GM12865 (cell line): ENCODE results near the gene CTAG1A.
"Not testable (repeated sequence)": the region's sequence is repeated elsewhere in the genome, so short reads cannot be mapped to it uniquely, and the experiment has no call there.

ENCODE experiments used
- DNase-seq: peaks from one replicate; pipeline ENCODE4 v3.0.0; 2010; ENCODE audit warnings: low read depth
- H3K4me3 ChIP-seq: 2 replicates; pipeline ENCODE4 v1.5.1; 2011; ENCODE audit warnings: mild to moderate bottlenecking, low read depth, low read length, control low read depth
- TF ChIP-seq, protein P1 (sequence below): IDR thresholded peaks from 2 replicates; pipeline ENCODE4 v1.5.1; 2011; ENCODE audit warnings: low read length, control low read depth, low read depth, inconsistent platforms; ENCODE audit not compliant: insufficient read depth; ENCODE audit errors: missing control alignments

The CTAG1A gene

DNA sequence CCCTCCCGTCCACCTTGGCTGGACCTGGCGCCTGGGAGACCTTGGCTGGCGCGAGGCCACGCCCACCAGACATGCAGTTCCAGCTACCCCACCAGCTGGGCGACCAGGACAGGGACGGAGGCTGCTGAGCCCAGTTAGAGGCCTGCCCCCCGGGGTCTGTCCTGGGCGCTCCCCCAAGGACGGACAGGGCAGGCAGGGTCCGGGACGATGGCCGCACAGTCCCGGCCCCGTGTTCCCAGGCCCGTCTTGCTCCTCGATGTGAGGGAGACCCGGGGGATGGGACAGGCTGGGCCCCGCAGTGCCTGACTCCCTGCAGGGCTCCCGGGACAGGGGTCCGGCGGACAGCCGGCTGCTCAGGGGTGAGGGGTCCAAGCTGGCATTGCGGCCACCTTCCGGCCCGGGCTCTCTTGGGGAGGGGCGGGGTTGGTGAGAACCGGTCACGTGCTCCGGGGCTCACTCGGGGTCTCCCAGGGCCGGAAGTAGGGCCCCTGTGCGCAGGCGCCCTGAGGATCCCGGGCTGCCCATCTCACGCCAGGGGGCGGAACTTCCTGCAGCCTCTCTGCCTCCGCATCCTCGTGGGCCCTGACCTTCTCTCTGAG, at the start of gene CTAG1A:
Gene CTAG1A, plus strand, starts transcription at position 549 of the 599 bp plus-strand sequence. CDS start 74 bp downstream, outside the sequence.
- H3K4me3 ChIP-seq, result not testable (repeated sequence)

DNA sequence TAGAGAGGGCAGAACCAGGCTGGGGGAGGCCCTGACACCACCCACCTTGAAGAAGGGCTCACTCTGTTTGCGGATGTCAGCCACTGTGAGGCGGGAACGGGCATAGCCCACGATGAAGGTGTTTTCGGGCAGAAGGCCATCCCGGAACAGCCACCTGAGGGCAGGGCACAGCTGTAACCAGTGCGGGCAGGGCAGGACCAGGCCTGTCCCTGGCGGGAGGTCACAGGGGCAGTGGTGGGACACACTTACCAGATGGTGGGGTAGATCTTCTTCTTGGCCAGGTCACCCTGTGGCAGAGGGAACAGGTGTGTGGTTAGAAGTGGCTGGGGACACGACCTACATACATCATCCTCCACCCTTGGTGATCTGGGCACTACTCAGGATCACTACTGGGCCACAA, 49.0 kb upstream of the CTAG1A start:
- no peak for DNase-seq
- TF ChIP-seq, protein P1, sequence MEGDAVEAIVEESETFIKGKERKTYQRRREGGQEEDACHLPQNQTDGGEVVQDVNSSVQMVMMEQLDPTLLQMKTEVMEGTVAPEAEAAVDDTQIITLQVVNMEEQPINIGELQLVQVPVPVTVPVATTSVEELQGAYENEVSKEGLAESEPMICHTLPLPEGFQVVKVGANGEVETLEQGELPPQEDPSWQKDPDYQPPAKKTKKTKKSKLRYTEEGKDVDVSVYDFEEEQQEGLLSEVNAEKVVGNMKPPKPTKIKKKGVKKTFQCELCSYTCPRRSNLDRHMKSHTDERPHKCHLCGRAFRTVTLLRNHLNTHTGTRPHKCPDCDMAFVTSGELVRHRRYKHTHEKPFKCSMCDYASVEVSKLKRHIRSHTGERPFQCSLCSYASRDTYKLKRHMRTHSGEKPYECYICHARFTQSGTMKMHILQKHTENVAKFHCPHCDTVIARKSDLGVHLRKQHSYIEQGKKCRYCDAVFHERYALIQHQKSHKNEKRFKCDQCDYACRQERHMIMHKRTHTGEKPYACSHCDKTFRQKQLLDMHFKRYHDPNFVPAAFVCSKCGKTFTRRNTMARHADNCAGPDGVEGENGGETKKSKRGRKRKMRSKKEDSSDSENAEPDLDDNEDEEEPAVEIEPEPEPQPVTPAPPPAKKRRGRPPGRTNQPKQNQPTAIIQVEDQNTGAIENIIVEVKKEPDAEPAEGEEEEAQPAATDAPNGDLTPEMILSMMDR, result no peak
- no peak overlapping the region for H3K4me3 ChIP-seq

More for the DNA sequence above, at the start of gene CTAG1A:
- DNase-seq, result not testable (repeated sequence)

DNA sequence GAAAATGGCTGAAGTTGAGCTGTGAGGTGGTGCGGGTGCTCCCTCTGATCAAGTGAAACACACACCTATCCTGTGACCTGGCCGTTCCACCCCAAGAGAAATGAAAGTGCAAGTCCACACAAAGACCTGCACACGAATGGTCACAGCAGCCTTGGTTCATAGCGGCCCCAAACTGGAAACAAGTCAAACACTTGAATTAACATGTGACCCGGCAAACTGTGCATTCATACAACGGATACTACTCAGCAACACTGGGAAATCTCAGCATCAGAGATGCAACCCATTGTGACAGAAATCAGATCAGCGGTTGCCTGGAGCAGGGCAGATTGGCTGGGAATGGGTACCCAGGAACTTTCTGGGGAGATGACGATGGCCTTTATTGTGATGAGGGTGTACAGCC, 45.9 kb upstream of the CTAG1A start:
- H3K4me3 ChIP-seq, result no peak overlapping the region
- TF ChIP-seq, protein P1, result no peak
- no peak for DNase-seq

DNA sequence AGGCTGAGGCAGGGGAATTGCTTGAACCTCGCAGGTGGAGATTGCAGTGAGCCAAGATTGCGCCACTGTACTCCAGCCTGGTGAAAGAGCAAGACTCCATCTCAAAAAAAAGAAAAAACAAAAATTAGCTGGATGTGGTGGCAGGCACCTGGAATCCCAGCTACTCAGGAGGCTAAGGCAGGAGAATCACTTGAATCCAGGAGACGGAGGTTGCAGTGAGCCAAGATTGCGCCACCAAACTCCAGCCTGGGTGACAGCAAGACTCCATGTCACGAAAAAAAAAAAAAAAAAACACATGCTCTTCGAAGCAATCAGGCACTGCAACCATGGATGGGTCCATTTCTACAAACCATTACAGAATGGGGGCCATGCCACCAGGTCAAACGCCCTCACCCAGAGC, 44.6 kb upstream of the CTAG1A start:
- DNase-seq, H3K4me3 ChIP-seq: not testable (repeated sequence)

DNA sequence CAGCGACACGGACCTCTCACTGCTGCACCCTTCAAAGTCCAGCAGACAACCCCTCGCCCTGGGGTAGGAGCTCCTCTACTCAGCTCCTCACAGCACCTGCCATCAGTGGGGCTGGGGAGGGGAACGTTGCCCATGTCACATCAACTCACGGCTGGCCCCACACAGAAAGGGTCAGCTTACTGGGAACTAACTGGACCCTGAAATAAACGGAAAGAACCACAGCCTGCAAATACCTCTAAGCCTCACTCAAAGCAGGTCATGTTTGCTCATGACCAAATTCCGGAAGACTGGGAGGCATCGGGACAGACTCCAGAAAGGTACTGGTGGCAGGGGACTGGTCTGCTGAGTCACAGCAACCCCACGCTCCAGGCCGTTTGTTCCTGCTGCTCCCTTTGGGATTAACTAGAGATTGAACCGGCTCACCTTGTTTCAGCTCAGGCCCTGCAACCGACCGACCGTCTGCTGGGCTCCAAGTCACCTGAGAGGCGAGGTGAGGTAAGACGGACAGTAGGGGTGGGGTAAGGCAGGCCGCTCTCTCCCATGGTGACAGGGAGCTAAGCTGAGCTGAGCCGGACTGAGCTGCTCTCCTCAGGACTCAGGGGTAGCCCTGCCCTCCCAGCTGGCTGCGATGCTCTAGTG, 43.9 kb upstream of the CTAG1A start:
- H3K4me3 ChIP-seq, result no peak overlapping the region
- DNase-seq, result no peak
- TF ChIP-seq, protein P1, result no peak

DNA sequence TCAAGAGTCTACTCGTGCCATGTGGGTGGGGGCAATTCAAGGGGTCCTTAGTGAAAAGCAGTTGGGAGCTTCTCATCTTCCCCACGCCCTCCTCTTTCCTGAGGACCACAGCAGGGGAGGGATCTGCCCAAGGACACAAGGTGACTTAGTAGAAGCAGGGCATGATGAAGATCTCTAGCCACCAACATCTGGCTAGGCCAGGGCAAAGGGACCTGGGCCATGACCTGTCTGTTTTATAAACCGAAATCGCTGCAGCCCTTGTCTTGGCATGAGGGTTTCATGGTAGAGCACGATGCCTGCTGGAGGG, 43.4 kb upstream of the CTAG1A start:
- TF ChIP-seq, protein P1, result no peak
- no peak overlapping the region for H3K4me3 ChIP-seq
- DNase-seq, result no peak

DNA sequence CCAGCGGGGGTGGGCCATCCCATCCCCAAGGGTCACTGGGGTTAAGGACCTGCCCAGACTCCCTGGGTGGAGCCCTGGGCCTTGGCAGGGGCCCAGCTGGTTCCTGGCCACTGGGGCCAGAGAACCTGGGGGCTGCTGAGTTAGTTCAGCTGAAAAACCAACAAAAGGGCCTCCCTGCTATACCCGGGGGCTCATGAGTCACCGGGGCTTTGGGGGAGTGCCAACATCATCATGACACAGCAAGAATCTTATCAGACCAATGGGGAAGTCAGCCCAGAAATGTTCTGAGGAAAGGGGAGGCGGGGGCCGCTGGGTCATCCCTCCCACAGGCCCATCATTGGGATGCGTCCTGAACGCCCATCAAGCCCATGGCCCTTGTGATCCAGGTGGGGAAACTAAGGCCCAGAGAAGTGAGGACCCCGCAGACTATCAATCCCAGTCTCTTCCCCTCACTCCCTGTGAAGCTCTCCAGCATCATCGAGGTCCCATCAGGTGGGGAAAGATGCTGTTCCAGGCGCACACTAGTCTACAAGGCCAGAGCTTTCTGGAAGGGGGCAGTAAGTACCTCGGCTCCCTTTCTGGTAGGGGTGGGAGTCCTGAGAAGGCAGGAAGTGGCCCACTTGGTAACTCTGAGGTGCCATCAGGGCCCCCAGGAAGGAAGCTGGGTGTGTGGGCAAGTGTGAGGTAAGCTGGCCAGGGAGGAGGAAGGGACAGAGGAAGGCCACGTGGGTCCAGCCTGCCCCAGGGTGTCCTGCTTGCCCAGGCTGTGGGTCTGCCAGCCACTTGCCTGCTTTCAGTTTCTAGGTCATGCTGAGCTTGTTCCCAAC, 42.8 kb upstream of the CTAG1A start:
- no peak overlapping the region; the same call in none of the 2 replicates for H3K4me3 ChIP-seq
- TF ChIP-seq, protein P1, result no peak
- DNase-seq, result no peak
